ENCODE measurements around the gene SPATA20.

DNA sequence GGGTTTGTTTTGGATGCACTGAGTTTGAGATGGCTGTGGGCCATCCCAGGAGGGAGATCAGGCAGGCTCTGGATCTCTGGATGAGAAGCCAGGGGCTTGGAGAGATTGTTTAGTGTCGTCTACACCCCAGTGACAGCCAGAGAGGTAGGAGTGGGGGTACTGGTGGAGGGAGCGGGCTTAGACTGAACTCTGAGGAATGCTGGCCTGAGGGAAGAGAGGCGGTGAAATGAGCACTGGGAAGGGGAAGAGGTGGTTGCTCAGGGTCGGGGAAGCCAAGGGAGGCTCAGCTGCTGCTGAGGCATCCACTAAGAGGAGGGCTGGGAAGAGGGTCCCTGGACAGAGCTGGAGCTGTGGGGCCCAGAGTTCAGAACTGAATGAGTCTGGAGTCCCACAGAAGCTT, 37.1 kb downstream of the SPATA20 start:
- no peak for TF ChIP-seq ZBTB8A (tag by site-specific recombination; IDR thresholded peaks at IDR 0.05)
- no peak for TF ChIP-seq ZNF10 (tag by site-specific recombination; IDR thresholded peaks at IDR 0.05)
- TF ChIP-seq ZNF670 (tag by site-specific recombination; IDR thresholded peaks at IDR 0.05; ENCODE audit: low read depth) = no peak
- TF ChIP-seq, protein P1, sequence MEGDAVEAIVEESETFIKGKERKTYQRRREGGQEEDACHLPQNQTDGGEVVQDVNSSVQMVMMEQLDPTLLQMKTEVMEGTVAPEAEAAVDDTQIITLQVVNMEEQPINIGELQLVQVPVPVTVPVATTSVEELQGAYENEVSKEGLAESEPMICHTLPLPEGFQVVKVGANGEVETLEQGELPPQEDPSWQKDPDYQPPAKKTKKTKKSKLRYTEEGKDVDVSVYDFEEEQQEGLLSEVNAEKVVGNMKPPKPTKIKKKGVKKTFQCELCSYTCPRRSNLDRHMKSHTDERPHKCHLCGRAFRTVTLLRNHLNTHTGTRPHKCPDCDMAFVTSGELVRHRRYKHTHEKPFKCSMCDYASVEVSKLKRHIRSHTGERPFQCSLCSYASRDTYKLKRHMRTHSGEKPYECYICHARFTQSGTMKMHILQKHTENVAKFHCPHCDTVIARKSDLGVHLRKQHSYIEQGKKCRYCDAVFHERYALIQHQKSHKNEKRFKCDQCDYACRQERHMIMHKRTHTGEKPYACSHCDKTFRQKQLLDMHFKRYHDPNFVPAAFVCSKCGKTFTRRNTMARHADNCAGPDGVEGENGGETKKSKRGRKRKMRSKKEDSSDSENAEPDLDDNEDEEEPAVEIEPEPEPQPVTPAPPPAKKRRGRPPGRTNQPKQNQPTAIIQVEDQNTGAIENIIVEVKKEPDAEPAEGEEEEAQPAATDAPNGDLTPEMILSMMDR (tag by site-specific recombination; IDR thresholded peaks at IDR 0.05) = no peak
- TF ChIP-seq ZNF747 (tag by site-specific recombination; IDR thresholded peaks at IDR 0.05) = no peak
- TF ChIP-seq ZNF138 (tag by site-specific recombination; IDR thresholded peaks at IDR 0.05; ENCODE audit: borderline replicate concordance) = no peak
- no peak for TF ChIP-seq ZNF707 (tag by site-specific recombination; IDR thresholded peaks at IDR 0.05)
- no peak for TF ChIP-seq ZNF302 (tag by site-specific recombination; IDR thresholded peaks at IDR 0.05; ENCODE audit: low read depth)

Data from HEK293 (cell line).